Uterine smooth muscle cell (primary cell): ENCODE data around the gene FOXP4. TPM values are rescaled to one million over a fixed set of nuclear protein-coding genes. Genes with fewer than 3 reads are reported as not detected.

ENCODE experiments used
- total RNA-seq: library from RNA; depleted of rRNA; stranded (reverse); fragments of >200 nt; gene quantifications from 2 replicates; pipeline ENCODE4 v1.2.3, GENCODE V29; 2014

The FOXP4 gene, protein sequence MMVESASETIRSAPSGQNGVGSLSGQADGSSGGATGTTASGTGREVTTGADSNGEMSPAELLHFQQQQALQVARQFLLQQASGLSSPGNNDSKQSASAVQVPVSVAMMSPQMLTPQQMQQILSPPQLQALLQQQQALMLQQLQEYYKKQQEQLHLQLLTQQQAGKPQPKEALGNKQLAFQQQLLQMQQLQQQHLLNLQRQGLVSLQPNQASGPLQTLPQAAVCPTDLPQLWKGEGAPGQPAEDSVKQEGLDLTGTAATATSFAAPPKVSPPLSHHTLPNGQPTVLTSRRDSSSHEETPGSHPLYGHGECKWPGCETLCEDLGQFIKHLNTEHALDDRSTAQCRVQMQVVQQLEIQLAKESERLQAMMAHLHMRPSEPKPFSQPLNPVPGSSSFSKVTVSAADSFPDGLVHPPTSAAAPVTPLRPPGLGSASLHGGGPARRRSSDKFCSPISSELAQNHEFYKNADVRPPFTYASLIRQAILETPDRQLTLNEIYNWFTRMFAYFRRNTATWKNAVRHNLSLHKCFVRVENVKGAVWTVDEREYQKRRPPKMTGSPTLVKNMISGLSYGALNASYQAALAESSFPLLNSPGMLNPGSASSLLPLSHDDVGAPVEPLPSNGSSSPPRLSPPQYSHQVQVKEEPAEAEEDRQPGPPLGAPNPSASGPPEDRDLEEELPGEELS
- 2.8 and 4.0 TPM in 2 replicates for total RNA-seq

DNA sequence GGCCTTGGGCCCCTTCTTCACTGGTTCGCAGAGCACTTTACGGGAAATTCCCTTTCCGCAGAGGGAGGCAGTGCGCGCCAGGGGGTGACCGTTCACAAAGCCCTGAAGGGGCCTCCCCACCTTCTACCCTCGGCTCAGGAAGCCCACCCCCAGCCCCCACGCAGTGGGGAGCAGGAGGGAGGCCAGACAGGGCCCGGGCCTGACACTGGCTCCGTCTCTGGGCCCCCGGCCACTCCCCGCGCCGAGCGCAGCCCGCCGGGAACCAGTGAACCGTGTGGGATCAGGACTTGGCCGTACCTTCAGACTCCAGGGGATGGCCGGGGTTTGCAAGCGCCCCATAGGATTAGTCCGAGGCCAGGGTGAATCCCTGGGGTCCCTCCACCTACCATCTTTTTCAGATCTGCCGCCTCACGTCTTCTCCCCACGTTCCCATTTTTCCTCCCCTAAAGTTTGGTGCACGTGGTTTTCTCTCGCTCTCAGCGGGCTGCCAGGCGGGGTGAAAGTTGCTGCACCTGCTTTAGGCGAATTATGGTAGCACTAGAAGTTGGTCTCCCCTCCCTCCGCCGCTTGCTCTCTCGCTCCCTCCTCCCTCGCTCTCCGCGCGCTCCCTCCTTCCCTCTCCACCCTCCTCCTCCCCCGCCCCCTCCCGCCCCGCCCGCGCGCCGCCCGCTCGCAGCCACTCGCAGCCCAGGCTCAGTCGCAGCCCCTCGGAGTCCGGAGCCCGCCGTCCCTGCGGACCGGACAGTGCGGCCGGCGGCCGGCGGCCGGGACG lies at the start of gene FOXP4:
FOXP4 (plus strand) TSS at position 679 of the 772 bp plus-strand sequence. CDS start 19,380 bp downstream, outside the sequence.

DNA sequence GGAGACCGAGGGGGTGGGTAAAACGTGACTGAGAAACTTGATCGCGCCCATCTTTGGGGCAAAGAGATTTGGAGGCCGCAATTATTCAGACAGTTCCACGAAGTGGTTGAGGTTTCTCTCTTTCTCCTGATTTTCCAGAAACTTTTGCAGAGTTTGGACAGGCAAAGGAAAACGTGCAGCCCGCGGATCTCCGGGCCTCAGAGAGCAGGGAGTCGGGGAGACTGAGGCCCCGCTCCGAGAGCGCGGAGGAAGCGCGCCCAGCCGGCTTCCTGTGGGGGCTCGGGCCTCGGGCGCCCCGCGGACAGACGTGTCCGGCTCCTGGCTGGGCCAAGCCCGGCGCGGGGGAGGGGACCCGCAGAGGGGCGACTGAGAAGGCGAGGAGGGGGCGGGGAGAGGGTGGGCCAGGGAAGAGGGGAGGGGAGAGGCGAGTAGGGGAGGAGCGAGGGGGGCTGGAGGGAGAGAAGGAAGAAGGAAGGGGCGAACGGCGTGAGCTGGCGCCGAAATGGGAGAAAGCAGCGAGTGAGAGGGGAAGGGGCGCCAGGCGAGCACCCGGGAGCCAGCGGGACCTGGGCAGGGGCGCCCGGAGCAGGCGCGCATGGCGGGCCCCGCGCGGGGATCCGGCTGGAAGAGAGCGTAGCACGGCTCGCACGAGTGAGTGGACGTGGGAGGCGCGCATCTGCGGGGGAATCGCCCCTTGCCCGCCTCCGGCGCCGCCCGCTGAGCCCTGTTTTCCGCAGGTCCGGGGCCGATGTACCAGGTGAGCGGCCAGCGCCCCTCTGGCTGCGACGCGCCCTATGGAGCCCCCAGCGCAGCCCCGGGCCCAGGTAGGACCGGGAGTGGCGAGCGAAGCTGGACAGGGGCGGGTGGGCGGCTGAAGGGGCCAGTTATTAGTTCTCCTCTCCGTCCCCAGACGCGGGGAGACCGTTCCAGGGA lies 92.1 kb downstream of the FOXP4 start, which contains the start of gene MDFI:
MDFI (plus strand) TSS at position 467 of the 933 bp plus-strand sequence; CDS start at position 749, 282 bp downstream.

Other genes with a start within 250 kb of the FOXP4 start
- not detected in 2 replicates for gene NCR2, start 210.8 kb upstream of the FOXP4 start, total RNA-seq
- gene MDFI, start 92.1 kb downstream of the FOXP4 start, total RNA-seq = 0.11 and 1.2 TPM in 2 replicates
- 3.0 and 5.6 TPM in 2 replicates for gene TFEB, start 189.2 kb downstream of the FOXP4 start, total RNA-seq
- gene PGC, start 201.0 kb downstream of the FOXP4 start, total RNA-seq = not detected in 2 replicates
- 1.5 TPM in 2 replicates for gene FRS3, start 233.5 kb downstream of the FOXP4 start, total RNA-seq
- gene PRICKLE4, start 234.4 kb downstream of the FOXP4 start, total RNA-seq = 0.66 TPM in 1 of 2 replicates, not detected in the other
- gene TOMM6, start 241.3 kb downstream of the FOXP4 start, total RNA-seq = 77.7 and 107 TPM in 2 replicates